HG03520 (cell line): Measurements from ENCODE around the gene OR2T6.
"Not testable (repeated sequence)": the region's sequence is repeated elsewhere in the genome, so short reads cannot be mapped to it uniquely, and the experiment has no call there.

ENCODE experiments used
- ATAC-seq: cut with Tn5 transposase; IDR thresholded peaks from one replicate; pipeline ENCODE4 v1.9.1; 2021; ENCODE audit warnings: mild to moderate bottlenecking, moderate library complexity; ENCODE audit not compliant: unreplicated experiment

Gene OR2T6, protein sequence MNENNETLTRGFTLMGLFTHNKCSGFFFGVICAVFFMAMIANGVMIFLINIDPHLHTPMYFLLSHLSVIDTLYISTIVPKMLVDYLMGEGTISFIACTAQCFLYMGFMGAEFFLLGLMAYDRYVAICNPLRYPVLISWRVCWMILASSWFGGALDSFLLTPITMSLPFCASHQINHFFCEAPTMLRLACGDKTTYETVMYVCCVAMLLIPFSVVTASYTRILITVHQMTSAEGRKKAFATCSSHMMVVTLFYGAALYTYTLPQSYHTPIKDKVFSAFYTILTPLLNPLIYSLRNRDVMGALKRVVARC

DNA sequence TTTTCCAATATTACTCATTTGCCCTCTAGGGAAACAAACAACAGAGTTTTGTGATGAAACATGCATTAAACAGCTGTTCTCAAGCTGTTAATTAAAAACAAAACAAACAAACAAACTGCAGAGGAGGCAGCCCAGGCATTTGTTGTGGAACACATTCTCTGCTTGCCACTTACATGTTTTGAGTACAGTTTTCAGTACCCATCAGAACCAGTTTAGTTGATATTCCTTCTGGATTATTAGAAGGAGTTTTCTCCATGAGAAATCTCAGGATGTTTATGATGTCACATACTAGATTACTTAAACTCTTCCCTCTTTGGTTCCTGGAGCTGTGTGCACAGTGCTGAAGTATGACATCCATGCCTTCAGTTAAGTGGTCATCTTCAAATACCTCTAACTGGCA is at the start of gene OR2T6:
Gene OR2T6 (plus strand): TSS at position 301 of the 400 bp plus-strand sequence. CDS start 11,863 bp downstream, outside the sequence.
- ATAC-seq = no peak

- ATAC-seq = no peak
These were observed 32.1 kb upstream of the OR2T6 start for GRCh38 chr1:248343451-248343850.

DNA sequence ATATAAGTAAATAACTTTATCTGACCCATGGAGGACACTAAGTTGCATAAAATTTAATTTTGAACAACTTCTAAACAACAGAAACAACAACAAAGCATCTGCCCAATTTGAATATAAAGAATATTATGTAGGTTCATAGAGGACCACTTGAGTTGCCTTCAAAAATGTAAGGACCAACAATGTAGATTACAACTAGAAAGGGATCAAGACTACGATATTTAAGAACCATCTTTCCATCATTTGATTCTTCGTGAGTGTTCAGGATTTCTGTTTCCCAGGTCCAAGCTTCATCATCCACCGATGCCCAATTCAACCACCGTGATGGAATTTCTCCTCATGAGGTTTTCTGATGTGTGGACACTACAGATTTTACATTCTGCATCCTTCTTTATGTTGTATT is 27.1 kb upstream of the OR2T6 start, which contains the start of gene OR14C36:
Gene OR14C36 (plus strand): TSS at position 301 of the 400 bp plus-strand sequence. CDS start 0 bp downstream, at position 301.
- no peak for ATAC-seq

DNA sequence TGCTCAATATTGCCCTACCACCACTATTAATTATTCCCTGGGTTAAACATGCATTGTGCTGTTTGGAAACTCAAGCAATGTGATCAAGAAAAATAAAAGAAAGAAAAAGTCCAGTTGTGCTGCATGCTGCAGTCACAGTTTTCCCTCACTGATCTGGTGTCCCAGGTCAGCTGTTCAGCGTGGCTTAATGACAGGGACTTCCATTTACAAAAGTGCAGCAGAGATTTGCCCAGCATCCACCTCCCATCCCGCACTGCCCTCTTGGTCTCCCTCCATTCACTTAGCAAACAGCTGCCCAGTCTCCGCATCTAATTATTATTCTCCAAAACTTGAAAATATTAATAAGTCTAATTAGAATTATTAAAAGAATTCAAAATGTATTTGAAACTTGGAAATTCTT is 16.1 kb upstream of the OR2T6 start:
- no peak for ATAC-seq

DNA sequence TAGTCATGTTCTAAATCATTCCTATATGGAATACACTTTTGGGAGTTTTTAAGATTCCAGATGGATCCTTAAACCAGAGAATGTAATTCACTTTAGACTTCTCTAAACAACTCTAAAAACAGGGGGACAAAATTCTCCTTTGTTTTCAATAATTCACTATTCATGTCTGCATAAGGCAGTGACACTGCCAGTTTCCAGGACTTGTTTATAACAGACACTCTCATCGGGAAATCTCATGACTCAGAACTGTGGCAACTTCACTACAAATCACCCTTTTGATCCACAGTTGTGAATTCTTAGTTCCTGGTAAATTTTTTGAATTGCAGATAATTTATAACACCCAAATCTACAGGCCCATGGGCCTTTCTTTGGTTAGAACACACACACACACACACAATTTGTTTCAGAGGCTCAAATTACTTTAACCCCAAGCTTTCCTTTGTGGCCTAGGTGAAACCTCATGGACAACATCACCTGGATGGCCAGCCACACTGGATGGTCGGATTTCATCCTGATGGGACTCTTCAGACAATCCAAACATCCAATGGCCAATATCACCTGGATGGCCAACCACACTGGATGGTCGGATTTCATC is 14.3 kb upstream of the OR2T6 start, which contains the start of gene OR2T4:
Gene OR2T4 (plus strand): TSS at position 545 of the 595 bp plus-strand sequence. CDS start 0 bp downstream, at position 545.
- ATAC-seq = no peak

DNA sequence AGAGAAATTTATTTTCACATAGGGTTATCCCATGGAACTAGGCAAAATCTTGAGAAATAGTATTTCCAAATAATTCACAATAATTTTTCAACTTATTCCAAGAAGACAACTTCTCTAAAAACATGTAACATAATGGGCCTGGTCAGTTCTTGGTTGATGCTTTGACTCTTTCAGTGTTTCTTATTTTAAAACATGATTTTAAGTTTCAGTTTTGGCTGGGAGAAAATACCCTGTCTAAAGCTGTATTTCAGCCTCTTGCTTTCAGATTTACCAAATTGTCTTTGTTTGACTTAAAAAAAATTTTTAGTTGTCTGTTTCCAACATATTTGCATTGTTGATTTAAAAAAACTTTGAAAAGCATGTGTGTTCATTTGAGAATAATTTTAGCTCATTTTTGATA is 8.9 kb upstream of the OR2T6 start:
- no peak for ATAC-seq

DNA sequence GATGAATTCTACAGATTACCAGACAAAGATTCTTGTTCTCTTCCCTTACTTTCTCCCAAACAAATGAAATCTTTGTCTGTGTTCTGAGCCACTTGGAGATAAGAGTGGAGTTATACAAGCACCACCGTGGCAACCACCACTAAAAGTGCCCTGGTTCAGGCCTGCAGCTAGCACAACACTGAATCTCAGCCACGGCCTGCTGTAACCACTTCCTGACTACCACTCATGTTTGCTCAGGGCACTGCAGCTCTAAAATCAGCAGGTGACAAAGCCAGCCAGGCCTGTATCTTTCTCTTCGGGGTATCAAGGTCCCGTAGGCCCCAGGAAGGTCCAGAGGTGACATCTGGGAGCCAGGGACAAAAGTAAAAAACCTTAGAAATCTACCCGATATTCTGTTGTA is 3.2 kb upstream of the OR2T6 start:
- peak; percentile 63 for ATAC-seq

DNA sequence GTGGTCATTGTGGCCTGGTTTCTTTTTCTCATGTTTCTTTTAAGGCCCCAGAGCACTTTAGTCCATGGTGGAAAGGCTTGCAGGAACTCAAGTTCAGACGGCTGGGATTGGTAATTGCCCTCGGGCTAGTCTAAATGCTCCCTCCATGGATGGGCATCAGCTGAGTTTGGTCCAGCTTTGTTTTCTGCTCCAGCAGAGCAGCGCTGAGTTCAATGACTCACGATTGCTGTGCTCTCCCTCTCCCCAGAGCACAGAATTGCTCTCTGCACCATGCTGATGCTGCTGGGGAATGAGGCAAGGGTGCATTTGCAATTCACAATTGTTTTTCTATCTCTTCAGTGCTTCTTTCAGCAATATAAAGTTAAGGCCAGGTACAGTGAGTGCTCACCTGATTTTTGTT is 1.8 kb upstream of the OR2T6 start:
- ATAC-seq = no peak

GRCh38 chr1:248376916-248377315 is 1.4 kb downstream of the OR2T6 start:
- no peak for ATAC-seq

GRCh38 chr1:248380854-248381253 is 5.3 kb downstream of the OR2T6 start:
- no peak for ATAC-seq

DNA sequence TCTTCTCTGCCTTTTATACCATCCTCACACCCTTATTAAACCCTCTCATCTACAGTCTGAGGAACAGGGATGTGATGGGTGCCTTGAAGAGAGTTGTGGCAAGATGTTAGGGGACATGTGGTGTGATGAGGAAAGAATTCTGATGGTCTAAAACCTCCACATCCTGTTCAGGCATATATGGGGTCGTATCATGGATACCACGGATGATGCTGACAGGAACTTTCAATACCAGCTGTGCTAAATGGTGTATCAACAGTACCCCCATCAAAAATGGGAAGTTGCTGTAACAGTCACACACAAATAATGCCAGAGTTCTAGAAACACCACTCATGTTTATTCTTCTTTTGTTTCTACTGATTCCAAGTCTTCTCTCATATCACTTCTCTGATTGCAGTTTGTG is 12.9 kb downstream of the OR2T6 start:
- no peak for ATAC-seq

- no peak for ATAC-seq
These were observed 17.5 kb downstream of the OR2T6 start for GRCh38 chr1:248393050-248393449.

DNA sequence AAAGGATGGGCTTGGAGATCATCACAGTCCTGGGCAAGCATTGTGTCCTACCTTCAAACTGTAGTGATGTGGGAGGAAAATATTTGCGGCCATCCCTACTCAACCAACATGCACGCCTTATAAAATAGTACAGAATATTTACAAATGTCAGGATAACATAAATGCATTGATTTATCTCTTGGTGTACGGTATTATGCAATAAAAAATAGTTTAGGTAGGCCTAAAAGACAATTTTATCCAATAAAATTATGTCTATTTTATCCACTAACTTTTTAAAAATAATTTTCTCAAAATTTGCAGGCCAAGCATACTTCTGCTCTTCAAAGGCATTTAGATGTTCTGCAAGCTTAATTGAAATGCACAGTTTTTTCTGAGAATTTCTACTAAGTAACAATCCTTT is 27.2 kb downstream of the OR2T6 start, which contains the start of gene OR2T1:
Gene OR2T1 (plus strand): TSS at position 301 of the 400 bp plus-strand sequence. CDS start 3,100 bp downstream, outside the sequence.
- ATAC-seq = no peak

- ATAC-seq = no peak
These were observed 28.5 kb downstream of the OR2T6 start for GRCh38 chr1:248404024-248404423.

GRCh38 chr1:248406721-248407692 is 31.5 kb downstream of the OR2T6 start:
- ATAC-seq = no peak

DNA sequence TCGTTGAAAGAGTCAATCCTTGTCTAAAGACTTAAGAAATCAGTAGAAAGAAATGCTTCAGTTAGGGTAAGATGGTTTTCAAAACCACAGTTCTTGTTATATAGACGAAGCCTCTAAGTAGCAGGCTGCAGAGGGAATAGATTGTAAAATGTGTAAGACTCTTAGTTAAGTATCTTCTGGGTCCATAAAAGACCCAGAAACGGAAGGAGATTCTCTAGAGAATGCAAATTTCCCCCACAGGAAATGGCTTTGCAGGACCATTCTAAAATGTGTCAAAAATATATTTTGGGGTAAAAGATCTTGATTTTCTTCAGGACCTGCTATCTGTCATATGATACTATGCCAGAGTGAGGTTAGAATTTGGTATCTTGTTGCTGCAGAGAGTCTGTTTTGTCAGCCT is 40.7 kb downstream of the OR2T6 start:
- ATAC-seq = no peak

GRCh38 chr1:248417854-248418253 is 42.3 kb downstream of the OR2T6 start:
- no peak for ATAC-seq

GRCh38 chr1:248421384-248421783 is 45.8 kb downstream of the OR2T6 start:
- ATAC-seq = no peak

- ATAC-seq = peak; percentile 47
These were observed 52.1 kb downstream of the OR2T6 start for GRCh38 chr1:248427526-248428191.

DNA sequence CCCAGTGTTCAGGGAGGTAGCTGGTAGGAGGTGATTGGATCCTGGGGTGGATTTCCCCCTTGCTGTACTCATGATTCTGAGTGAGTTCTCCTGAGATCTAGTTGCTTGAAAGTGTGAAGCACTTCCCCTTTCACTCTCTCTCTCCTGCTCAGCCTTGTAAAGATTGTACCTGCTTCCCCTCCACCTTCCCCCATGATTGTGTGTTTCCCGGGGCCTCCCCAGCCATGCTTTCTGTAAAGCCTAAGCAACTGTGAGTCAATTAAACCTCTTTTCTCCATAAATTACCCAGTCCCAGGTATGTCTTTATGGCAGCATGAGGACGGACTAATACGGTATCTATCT is 52.6 kb downstream of the OR2T6 start:
- ATAC-seq = peak; percentile 98

DNA sequence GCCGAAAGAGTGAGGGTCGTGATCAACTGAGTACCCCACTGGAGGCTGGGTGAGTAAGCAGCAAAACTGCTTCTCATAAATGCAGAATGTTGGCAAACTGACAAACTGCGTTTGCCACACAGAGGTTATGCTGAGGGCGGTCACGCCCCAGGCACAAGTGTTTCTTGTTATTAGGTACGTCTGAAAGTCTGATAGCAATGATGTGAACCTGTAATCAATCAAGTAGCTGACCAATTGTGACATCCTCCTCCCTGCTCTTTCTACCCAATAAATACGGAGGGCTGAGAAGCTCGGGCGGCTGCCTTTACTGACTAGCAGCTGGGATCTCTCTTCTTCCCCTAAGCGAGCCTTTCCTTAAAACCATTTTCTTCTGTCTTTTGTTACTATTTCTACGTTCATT is 56.1 kb downstream of the OR2T6 start:
- ATAC-seq = not testable (repeated sequence)
